GM12878 (cell line): ENCODE data around the gene PRTFDC1. TPM values are rescaled to one million over a fixed set of nuclear protein-coding genes. Genes with fewer than 3 reads are reported as not detected.

Experiments used
- ATAC-seq: fragments of 200-7000 bp; cut with Tn5 transposase; 3 replicates; pipeline ENCODE4 v1.9.1; 2020; ENCODE audit warnings: mild to moderate bottlenecking, moderate library complexity
- BruUV-seq: library from RNA; stranded (reverse); fragments of 400-500 nt; replicated peaks from 2 replicates; lab custom pipeline; 2021; lab: Mats Ljungman, UMichigan
- CTCF ChIA-PET: fragments of 300-600 bp; sonication (Branson Sonifier 250); formaldehyde crosslinking; extraction: SDS; loops from one replicate; lab custom pipeline; 2021; ENCODE audit warnings: inconsistent platforms; lab: Yijun Ruan, JAX
- POLR2A ChIA-PET: fragments of 350-600 bp; formaldehyde crosslinking; extraction: SDS; loops from one replicate; lab custom pipeline; 2021; ENCODE audit warnings: inconsistent platforms; lab: Charles Lee
- RAD21 ChIA-PET: fragments of 300-600 bp; sonication (Branson Sonifier 250); formaldehyde crosslinking; loops from one replicate; lab custom pipeline; 2023; ENCODE audit warnings: antibody characterized with exemption; ENCODE audit not compliant: unreplicated experiment; lab: Charles Lee
- SMC1A ChIA-PET: fragments of 300-600 bp; sonication (Branson Sonifier 250); formaldehyde crosslinking; loops from one replicate; lab custom pipeline; 2023; ENCODE audit not compliant: unreplicated experiment, uncharacterized antibody; lab: Charles Lee
- DNase-seq: peaks from one replicate; pipeline ENCODE4 v3.0.0-alpha.2; 2011; ENCODE audit warnings: low read depth, low spot score
- FAIRE-seq: peaks from 3 replicates; lab custom pipeline; 2011; peaks lifted over from hg19 to GRCh38; lab: Jason Lieb, UNC
- H2AFZ ChIP-seq: 2 replicates; pipeline ENCODE4 v1.6.0; 2011; ENCODE audit warnings: low read depth, low read length, control low read depth; ENCODE audit not compliant: control insufficient read depth
- H3K27ac ChIP-seq: 2 replicates; pipeline ENCODE4 v1.5.1; 2011; ENCODE audit warnings: control low read depth; ENCODE audit not compliant: control insufficient read depth, insufficient read depth
- H3K27me3 ChIP-seq, 2 experiments: replicated peaks in 1 of 2; 2 replicates each; pipeline versions ENCODE4 v1.6.0 to v1.6.1; 2011; ENCODE audit warnings: low read length in 1 of 2; ENCODE audit not compliant: control insufficient read depth in 2 of 2, insufficient read depth in 2 of 2
- H3K36me3 ChIP-seq, 2 experiments: 2 replicates each; pipeline ENCODE4 v1.5.1; 2011; ENCODE audit warnings: low read length in 1 of 2; ENCODE audit not compliant: control insufficient read depth in 2 of 2, insufficient read depth in 2 of 2
- H3K4me1 ChIP-seq: 2 replicates; pipeline ENCODE4 v1.6.1; 2011; ENCODE audit warnings: mild to moderate bottlenecking, low read length, moderate library complexity, mixed read lengths; ENCODE audit not compliant: control insufficient read depth, insufficient read depth
- H3K4me2 ChIP-seq: 2 replicates; pipeline ENCODE4 v1.6.0; 2011; ENCODE audit warnings: control low read depth; ENCODE audit not compliant: control insufficient read depth, insufficient read depth
- H3K4me3 ChIP-seq: fragments of 200-600 bp; sonication (generic); 2 replicates; pipeline ENCODE4 v1.5.1; 2016
- H3K79me2 ChIP-seq: 2 replicates; pipeline ENCODE4 v1.6.0; 2011; ENCODE audit warnings: low read length; ENCODE audit not compliant: control insufficient read depth, insufficient read depth
- H3K9ac ChIP-seq: 2 replicates; pipeline ENCODE4 v1.8.0; 2011; ENCODE audit warnings: low read length, control low read depth, mixed read lengths; ENCODE audit not compliant: control insufficient read depth, insufficient read depth
- H3K9me3 ChIP-seq: replicated peaks from 3 replicates; pipeline ENCODE4 v1.5.1; 2011; ENCODE audit warnings: mild to moderate bottlenecking, low read length; ENCODE audit not compliant: control insufficient read depth, insufficient read depth
- H4K20me1 ChIP-seq: 2 replicates; pipeline ENCODE4 v1.6.0; 2011; ENCODE audit not compliant: control insufficient read depth, insufficient read depth
- ATF7 ChIP-seq: fragments of 450-650 bp; IDR thresholded peaks from 2 replicates; pipeline ENCODE4 v1.6.1; 2016; ENCODE audit warnings: low read depth, mild to moderate bottlenecking
- BCL11A ChIP-seq: IDR thresholded peaks from 2 replicates; pipeline ENCODE4 v1.6.1; 2011; ENCODE audit warnings: low read depth, low read length
- CHD4 ChIP-seq: fragments of 200-600 bp; sonication (generic); IDR thresholded peaks from 2 replicates; pipeline ENCODE4 v1.6.1; 2016; ENCODE audit warnings: mild to moderate bottlenecking
- EP300 ChIP-seq, 2 experiments: fragments of 150-350 bp in 1 of 2; IDR thresholded peaks; 2 replicates each; pipeline ENCODE4 v1.6.1; 2011 to 2012; ENCODE audit warnings: low read depth in 2 of 2, low read length in 2 of 2, borderline replicate concordance in 1 of 2, improper control_type of control experiment in 1 of 2, inconsistent platforms in 1 of 2; ENCODE audit not compliant: control insufficient read depth in 1 of 2
- FOXK2 ChIP-seq: fragments of 450-650 bp; IDR thresholded peaks from 2 replicates; pipeline ENCODE4 v1.6.1; 2017; ENCODE audit warnings: mild to moderate bottlenecking, moderate library complexity
- HDAC6 ChIP-seq: fragments of 200-600 bp; sonication (generic); IDR thresholded peaks from one replicate; pipeline ENCODE4 v1.8.0; 2017; ENCODE audit warnings: antibody characterized with exemption; ENCODE audit not compliant: unreplicated experiment
- JUND ChIP-seq: IDR thresholded peaks from 2 replicates; pipeline ENCODE4 v1.6.1; 2012; ENCODE audit warnings: low read depth, mild to moderate bottlenecking, low read length, improper control_type of control experiment, moderate library complexity
- MTA2 ChIP-seq: fragments of 450-650 bp; IDR thresholded peaks from 2 replicates; pipeline ENCODE4 v1.6.1; 2016; ENCODE audit warnings: low read depth, mild to moderate bottlenecking, moderate library complexity
- WRNIP1 ChIP-seq: IDR thresholded peaks from 2 replicates; pipeline ENCODE4 v1.6.1; 2011; ENCODE audit warnings: low read depth, low read length, improper control_type of control experiment, borderline replicate concordance
- ZNF217 ChIP-seq: fragments of 450-650 bp; IDR thresholded peaks from 2 replicates; pipeline ENCODE4 v1.6.1; 2017; ENCODE audit warnings: antibody characterized with exemption, mild to moderate bottlenecking
- WGBS: methylation state at CpG from one replicate; pipeline ENCODE4 v1.1.6; 2016; ENCODE audit warnings: low lambda C conversion rate; ENCODE audit not compliant: insufficient replicate concordance, insufficient coverage; ENCODE audit errors: missing lambda C conversion rate; 5-methylcytosine and 5-hydroxymethylcytosine counted together
- in situ Hi-C: fragments of 300-500 bp; cut with MboI; formaldehyde crosslinking; loops from 9 replicates; pipeline ENCODE4 v1.14.3; 2018; ENCODE audit warnings: mixed read lengths
- intact Hi-C: fragments of 100-400 bp; cut with micrococcal nuclease; formaldehyde crosslinking; loops from one replicate; pipeline ENCODE4 v1.14.2; 2022; ENCODE audit not compliant: unreplicated experiment
- polyA plus RNA-seq, 11 experiments: library from polyadenylated mRNA; depleted of rRNA in 4 of 11; unstranded in 6 of 11; stranded (reverse) in 5 of 11; fragments of >200 nt; fragmentation: Nextera tagmentation in 4 of 11; fragmentation: Illumina TruSeq in 1 of 11; extraction: Ambion mirVana in 4 of 11; extraction: Trizol in 1 of 11; gene quantifications; 1 replicate in 1 of 11; 2 replicates in 10 of 11; pipeline versions ENCODE4 v1.2.1 to v1.2.3, GENCODE V29; 2011 to 2016; ENCODE audit warnings: inconsistent platforms in 2 of 11, missing spikeins in 2 of 11, low read depth in 1 of 11
- total RNA-seq, 4 experiments: library from RNA; depleted of rRNA in 3 of 4; stranded (reverse); fragments of >200 nt in 3 of 4; fragmentation: Illumina TruSeq in 1 of 4; extraction: Trizol in 1 of 4; gene quantifications; 2 replicates each; pipeline versions ENCODE4 v1.2.1 to v1.2.3, GENCODE V29; 2013 to 2021

PRTFDC1 gene
- total and polyA plus RNA-seq, 10 of the 15 experiments (the other 5 are each of a cell fraction or from before 2014, with no cell fraction given) = 5.5 to 17.3 (median 11.3) TPM

- FAIRE-seq = no peak
- ChIA-PET RAD21 (no interaction called here), POLR2A (no interaction called here), SMC1A (interaction anchor here (1.0 to 1.8 kb wide), 7 partner anchors 9 to 214 kb away, joined by 3 to 8 read pairs (median 4); no protein-coding TSS in a partner anchor), CTCF (interaction anchor here (0.5 to 2.9 kb wide), 8 partner anchors 8 to 247 kb away, joined by 3 to 8 read pairs (median 4); no protein-coding TSS in a partner anchor)
- no peaks in the 10 kb centered on the region for H3K36me3 ChIP-seq
- no peaks in the 10 kb centered on the region for H3K27me3 ChIP-seq
- H3K27ac ChIP-seq = no peak overlapping the region
- ATAC-seq = no peak
- no peak overlapping the region for H2AFZ ChIP-seq
- no peaks in the 10 kb centered on the region for H3K79me2 ChIP-seq
- TF ChIP-seq EP300 (IDR thresholded peaks at IDR 0.05; ENCODE audit: borderline replicate concordance in 1 of 2, control insufficient read depth in 1 of 2, low read depth in 2 of 2, low read length in 2 of 2) = no peak
- no peaks in the 10 kb centered on the region for H4K20me1 ChIP-seq
- H3K4me2 ChIP-seq = no peak overlapping the region
- DNase-seq = no peak
- 55% methylated on average over 8 of the region's 8 CpGs for WGBS
- H3K9ac ChIP-seq = no peak overlapping the region
- no peaks in the 10 kb centered on the region for H3K9me3 ChIP-seq
- no TSS peak for BruUV-seq
- in situ Hi-C loops = no loop called here
- intact Hi-C loops = no loop called here
- H3K4me1 ChIP-seq = no peaks in the 10 kb centered on the region
- H3K4me3 ChIP-seq = no peak overlapping the region
These were observed 95.2 kb downstream of the PRTFDC1 start for GRCh38 chr10:24857031-24857725.

GRCh38 chr10:24854256-24854655 is 98.2 kb downstream of the PRTFDC1 start:
- in situ Hi-C loops = no loop called here
- no peak for FAIRE-seq
- RAD21 ChIA-PET = no interaction called here

More at GRCh38 chr10:24854256-24854655, 98.2 kb downstream of the PRTFDC1 start:
- Histone ChIP-seq H3K27me3 (no peaks in the 10 kb centered on the region), H3K9me3 (no peaks in the 10 kb centered on the region), H3K79me2 (no peaks in the 10 kb centered on the region), H4K20me1 (no peaks in the 10 kb centered on the region)
- WGBS = 70% methylated on average over 6 of the region's 6 CpGs
- POLR2A ChIA-PET = interaction anchor here (0.6 to 0.7 kb wide), 2 partner anchors 17 to 18 kb away, joined by 3 to 4 read pairs; no protein-coding TSS in a partner anchor
- BruUV-seq = no TSS peak
- TF ChIP-seq MTA2 (no peak), ZNF217 (no peak), JUND (no peak), HDAC6 (no peak), WRNIP1 (no peak), ATF7 (no peak), BCL11A (no peak), CHD4 (no peak), FOXK2 (no peak)
- TF ChIP-seq, all 136 proteins: peak for 0
- CTCF ChIA-PET = no interaction called here
- H3K4me2 ChIP-seq = no peak overlapping the region
- ATAC-seq (no peak), DNase-seq (no peak)
- no peak overlapping the region for H3K9ac ChIP-seq
- H3K36me3 ChIP-seq = no peaks in the 10 kb centered on the region
- no peak overlapping the region for H3K27ac ChIP-seq
- SMC1A ChIA-PET = interaction anchor here (1.0 to 1.5 kb wide), 4 partner anchors 34 to 76 kb away, joined by 3 to 5 read pairs (median 3); no protein-coding TSS in a partner anchor
- H2AFZ ChIP-seq = no peak overlapping the region
- H3K4me1 ChIP-seq = no peaks in the 10 kb centered on the region
- intact Hi-C loops = no loop called here
- no peak overlapping the region for H3K4me3 ChIP-seq
